GM13977 (cell line): ENCODE data around the gene AGXT.

Experiments used
- DNase-seq: peaks from one replicate; pipeline ENCODE4 v3.0.0; 2012; ENCODE audit warnings: low spot score
- in situ Hi-C: fragments of 300-500 bp; cut with MboI; formaldehyde crosslinking; loops from one replicate; pipeline ENCODE4 v1.12.0; 2022; ENCODE audit warnings: low sequenced_read_pairs, low pct_unique_long_range_greater_than_20kb, mixed read lengths, inconsistent platforms; ENCODE audit not compliant: unreplicated experiment
- TF ChIP-seq, protein P1 (sequence below): IDR thresholded peaks from 2 replicates; pipeline ENCODE4 v1.5.1; 2012; ENCODE audit warnings: mild to moderate bottlenecking, control low read depth; ENCODE audit not compliant: insufficient read depth; ENCODE audit errors: extremely low read depth, missing control alignments

AGXT gene

DNA sequence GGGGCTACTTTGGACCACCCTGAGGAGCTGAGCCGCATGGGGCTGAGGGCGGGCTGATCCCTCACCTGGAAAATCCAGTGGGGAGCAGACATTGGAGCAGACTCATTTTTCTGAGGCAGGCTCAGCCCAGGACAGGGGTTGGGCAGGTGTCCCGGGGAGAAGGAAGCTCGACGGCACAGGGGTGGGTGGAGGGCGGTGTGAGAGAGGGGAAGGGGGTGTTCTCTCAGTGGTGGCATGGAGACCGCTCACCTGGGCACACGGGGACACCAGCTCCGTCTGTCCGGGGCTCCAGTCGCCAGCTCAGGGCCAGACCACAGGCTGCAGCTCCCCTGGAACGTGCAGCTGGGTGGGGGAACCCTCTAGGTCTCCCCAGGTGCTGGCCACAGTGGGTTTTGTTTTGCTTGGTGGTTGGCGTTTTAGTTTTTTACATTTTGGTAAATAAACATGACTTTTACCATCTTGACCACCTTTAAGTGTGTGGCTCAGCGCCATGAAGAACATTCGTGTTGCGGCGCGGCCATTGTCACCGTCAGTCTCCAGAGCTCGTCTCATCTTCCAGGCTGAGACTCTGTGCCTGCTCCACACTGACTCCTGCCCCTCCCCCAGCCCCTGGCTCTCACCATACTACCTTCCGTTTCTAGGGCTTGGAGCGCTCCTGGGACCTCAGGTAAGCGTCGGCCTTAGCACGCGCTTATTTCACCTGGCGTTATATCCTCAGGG lies 31.7 kb downstream of the AGXT start:
- in situ Hi-C loops = no loop called here
- no peak for DNase-seq
- TF ChIP-seq, protein P1, sequence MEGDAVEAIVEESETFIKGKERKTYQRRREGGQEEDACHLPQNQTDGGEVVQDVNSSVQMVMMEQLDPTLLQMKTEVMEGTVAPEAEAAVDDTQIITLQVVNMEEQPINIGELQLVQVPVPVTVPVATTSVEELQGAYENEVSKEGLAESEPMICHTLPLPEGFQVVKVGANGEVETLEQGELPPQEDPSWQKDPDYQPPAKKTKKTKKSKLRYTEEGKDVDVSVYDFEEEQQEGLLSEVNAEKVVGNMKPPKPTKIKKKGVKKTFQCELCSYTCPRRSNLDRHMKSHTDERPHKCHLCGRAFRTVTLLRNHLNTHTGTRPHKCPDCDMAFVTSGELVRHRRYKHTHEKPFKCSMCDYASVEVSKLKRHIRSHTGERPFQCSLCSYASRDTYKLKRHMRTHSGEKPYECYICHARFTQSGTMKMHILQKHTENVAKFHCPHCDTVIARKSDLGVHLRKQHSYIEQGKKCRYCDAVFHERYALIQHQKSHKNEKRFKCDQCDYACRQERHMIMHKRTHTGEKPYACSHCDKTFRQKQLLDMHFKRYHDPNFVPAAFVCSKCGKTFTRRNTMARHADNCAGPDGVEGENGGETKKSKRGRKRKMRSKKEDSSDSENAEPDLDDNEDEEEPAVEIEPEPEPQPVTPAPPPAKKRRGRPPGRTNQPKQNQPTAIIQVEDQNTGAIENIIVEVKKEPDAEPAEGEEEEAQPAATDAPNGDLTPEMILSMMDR = no peak

DNA sequence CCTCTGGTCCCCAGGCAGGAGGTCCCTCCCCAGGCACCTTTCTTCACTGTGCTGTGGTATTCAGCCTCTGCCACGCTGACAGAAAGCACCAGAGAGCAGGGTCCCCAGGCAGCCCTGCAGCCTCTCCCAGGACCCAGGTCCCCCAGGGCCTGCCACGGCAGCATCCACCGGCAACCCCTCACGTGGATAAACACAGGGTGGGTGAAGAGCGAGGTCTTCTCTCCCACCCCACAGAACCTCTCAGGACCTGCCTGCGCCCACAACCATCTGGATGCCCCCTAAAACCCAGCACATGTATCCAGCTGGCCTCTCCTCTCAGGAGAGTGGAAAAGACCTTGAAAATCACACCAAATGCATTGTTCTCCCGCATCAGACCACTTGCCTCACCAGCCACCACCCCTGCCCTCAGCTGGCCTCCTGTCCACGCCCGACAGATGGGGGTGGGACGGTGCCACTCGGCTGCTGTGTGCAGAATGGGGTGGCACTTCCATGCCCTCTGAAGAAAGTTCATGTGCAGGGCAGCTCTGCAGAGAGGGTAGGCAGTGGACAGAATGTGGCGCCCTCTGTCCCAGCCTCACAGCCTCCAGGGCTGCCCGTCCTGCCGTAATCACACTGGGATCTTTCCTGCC lies 33.5 kb downstream of the AGXT start:
- in situ Hi-C loops = no loop called here
- no peak for DNase-seq
- TF ChIP-seq, protein P1 = no peak

DNA sequence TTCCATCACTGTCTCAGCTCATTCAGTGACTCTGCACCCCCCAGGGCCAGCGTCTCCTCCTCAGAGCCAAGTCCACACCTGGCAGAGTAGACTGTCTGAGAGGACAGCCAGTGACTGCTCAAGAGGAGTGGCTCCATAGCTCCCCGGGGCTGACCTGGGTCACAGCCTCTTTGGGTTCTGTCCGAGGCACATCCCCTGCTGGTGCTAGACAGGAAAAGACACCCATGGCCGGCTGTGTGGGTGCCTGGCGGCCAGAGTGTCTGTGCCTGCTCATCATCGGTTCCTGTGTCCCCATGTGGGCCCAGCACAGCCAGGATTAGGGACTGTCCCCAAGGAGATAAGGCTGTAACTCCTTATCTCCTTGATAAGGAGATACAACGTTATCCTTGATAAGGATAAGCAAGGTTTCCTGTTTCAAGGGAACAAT lies 34.0 kb downstream of the AGXT start:
- TF ChIP-seq, protein P1 = no peak
- DNase-seq = no peak
- in situ Hi-C loops = no loop called here

DNA sequence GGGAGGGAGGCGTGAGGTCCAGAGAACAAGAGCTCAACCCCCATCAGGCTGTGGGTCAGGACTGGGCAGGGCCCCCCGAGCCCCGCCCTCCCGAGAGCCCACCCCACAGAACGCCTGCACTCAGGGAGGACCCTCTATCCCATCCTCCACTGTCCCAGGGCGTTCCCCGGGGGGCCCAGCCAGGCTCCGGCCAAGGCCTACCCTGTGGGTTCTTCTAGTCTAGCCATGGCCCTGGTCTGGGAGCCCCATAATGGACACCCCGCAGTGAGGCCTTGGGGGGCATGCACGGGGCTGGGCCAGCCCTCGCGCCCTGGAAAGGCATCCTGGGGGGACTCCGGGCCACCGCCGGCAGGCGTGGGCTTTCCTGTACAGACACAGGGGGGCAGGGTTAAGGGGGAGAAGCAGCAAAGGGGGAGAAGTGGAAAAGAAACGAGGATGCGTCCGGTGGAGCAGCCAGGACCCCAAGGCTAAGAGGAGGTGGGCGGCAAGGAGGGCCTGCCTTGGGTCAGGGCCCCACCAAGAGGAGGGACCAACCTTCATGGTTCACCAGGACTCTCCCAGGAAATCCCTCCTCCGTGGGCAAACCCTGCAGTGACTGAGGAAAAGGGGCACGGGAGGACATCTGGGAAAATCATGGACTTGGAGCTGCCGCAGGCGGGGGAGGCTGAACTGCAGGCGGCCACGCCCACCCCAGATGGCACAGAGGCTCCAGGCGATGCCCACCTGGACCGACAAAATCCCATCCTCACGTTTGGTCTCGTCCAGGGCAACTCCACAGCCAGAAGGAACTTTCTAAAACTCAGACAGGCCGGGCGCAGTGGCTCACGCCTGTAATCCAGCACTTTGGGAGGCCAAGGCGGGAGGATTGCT lies 34.8 kb downstream of the AGXT start:
- in situ Hi-C loops = no loop called here
- DNase-seq = no peak
- TF ChIP-seq, protein P1 = no peak

DNA sequence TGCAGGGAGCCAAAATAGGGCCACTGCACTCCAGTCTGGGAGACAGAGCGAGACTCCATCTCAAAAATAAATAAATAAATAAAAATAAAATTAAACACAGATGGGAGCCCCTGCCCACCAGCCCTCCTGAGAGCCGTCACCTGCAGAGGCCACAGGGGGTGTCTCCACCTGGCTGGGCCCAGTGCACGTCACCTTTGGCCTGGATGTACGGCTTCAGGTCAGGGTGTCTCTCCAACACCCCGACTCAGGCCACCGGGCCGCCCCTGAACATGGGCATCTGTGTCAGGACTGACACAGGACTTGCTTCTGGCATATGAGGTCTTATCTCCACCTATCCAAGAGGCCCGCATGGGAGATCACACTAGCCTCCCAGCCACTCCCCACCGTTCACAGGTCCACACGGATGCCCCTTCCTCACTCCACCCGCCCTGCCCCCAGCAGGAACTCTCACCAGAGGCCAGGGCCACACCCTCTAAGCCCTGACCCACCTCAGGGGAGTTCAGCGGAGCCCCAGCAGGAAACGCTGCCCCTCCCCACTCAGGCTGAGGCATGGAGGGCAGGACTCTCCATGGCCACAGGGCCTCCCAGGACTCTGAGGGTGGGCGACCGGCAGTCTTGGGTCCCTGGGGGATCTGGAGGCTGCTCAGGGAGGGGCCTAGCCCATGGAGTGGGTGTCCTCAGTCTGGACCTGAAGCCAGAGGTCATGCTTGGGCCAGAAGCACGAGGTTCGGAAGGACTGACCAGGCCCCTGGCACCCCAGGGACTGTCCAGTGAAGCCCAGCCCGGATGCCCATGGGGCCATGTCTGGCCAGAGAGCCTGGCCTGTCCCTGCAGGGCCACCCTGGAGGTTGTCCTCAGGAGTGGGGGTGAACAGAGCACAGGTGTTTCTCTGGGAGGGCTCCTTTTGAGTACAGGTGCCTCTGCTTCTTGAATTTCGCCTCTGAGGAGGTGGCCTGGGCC lies 35.9 kb downstream of the AGXT start:
- in situ Hi-C loops = no loop called here
- TF ChIP-seq, protein P1 = no peak
- no peak for DNase-seq

DNA sequence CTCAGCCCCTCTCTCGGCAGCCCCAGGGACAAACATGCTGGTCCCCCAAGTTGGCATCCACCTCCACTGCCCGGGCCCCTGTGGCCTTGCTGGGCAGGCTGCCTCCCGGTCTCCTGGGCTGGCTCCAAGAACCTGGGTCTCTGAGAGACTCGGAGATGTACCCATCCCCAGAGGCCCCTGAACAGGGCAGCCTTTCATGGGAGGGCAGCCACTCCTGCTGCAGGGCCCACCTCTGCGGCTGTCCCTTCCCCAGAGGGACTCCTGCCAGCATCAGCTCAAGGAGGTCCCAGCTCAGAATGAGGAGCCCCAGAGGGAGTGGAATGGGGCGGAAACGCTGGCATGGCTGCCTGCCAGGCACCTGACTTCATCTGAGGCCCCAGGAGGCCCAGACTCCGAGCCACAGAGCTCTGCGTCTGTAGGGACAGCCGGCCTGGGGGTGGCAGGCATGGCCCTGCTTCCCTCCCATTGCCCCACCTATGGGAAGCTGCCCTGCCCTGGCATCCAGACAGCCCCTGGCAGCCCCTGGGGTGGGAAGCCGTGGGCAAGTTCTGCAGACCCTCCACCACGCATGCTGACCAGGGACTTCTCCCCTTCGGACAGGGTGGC lies 36.7 kb downstream of the AGXT start:
- in situ Hi-C loops = no loop called here
- no peak for DNase-seq
- TF ChIP-seq, protein P1 = no peak
